Natural killer cell (primary cell): ENCODE data around the gene ZNF277. TPM values are rescaled to one million over a fixed set of nuclear protein-coding genes. Genes with fewer than 3 reads are reported as not detected.

Experiments
- ATAC-seq, 3 donors: fragments of 150-1000 bp in 2 of 3; fragments of 200-7000 bp in 1 of 3; cut with Tn5 transposase; 1 replicate in 1 of 3; 2 replicates in 2 of 3; pipeline ENCODE4 v1.10.0; 2021; ENCODE audit warnings: mild to moderate bottlenecking in 2 of 3, moderate library complexity in 2 of 3
- DNase-seq, 2 donors: peaks; one replicate each; pipeline versions ENCODE4 v3.0.0 to v3.0.0-alpha.2; 2013 to 2021; ENCODE audit warnings: mixed read lengths in 1 of 2
- H3K27ac ChIP-seq: one replicate; pipeline ENCODE4 v1.5.1; 2013; ENCODE audit warnings: mild to moderate bottlenecking, low read length
- H3K27me3 ChIP-seq: one replicate; pipeline ENCODE4 v1.6.1; 2013; ENCODE audit warnings: low read length; ENCODE audit not compliant: control insufficient read depth, insufficient read depth
- H3K36me3 ChIP-seq: one replicate; pipeline ENCODE4 v1.6.1; 2013; ENCODE audit warnings: low read length; ENCODE audit not compliant: control insufficient read depth, insufficient read depth
- H3K4me1 ChIP-seq: one replicate; pipeline ENCODE4 v1.6.1; 2013; ENCODE audit warnings: low read length; ENCODE audit not compliant: control insufficient read depth, insufficient read depth
- H3K4me3 ChIP-seq: one replicate; pipeline ENCODE4 v1.5.1; 2013; ENCODE audit warnings: low read length
- H3K9me3 ChIP-seq: one replicate; pipeline ENCODE4 v1.6.1; 2013; ENCODE audit warnings: low read length; ENCODE audit not compliant: control insufficient read depth, insufficient read depth
- H3K27ac Mint-ChIP-seq, 2 donors: one replicate each; pipeline ENCODE4 v1.8.0; 2022; ENCODE audit warnings: mild to moderate bottlenecking in 2 of 2, mixed read lengths in 2 of 2, moderate library complexity in 1 of 2
- H3K27me3 Mint-ChIP-seq, 2 donors: one replicate each; pipeline ENCODE4 v1.8.0; 2022; ENCODE audit warnings: low read depth in 2 of 2, mixed read lengths in 2 of 2
- H3K36me3 Mint-ChIP-seq: one replicate; pipeline ENCODE4 v1.8.0; 2022; ENCODE audit warnings: mixed read lengths
- H3K4me1 Mint-ChIP-seq, 2 donors: one replicate each; pipeline ENCODE4 v1.8.0; 2022; ENCODE audit warnings: mixed read lengths in 2 of 2
- H3K4me3 Mint-ChIP-seq: one replicate; pipeline ENCODE4 v1.8.0; 2022; ENCODE audit warnings: mild to moderate bottlenecking, moderate library complexity, mixed read lengths
- H3K9me3 Mint-ChIP-seq, 2 donors: one replicate each; pipeline ENCODE4 v1.8.0; 2022; ENCODE audit warnings: mixed read lengths in 2 of 2
- WGBS: methylation state at CpG from one replicate; pipeline ENCODE4 v1.1.7; 2013; ENCODE audit warnings: missing lambda C conversion rate; ENCODE audit not compliant: insufficient coverage; 5-methylcytosine and 5-hydroxymethylcytosine counted together
- intact Hi-C: fragments of 100-400 bp; cut with micrococcal nuclease; formaldehyde crosslinking; loops from one replicate; pipeline ENCODE4 v1.14.2; 2022
- total RNA-seq, 4 donors: library from RNA; stranded (reverse); fragments of 120-200 nt in 1 of 4; gene quantifications; one replicate each; pipeline versions ENCODE4 v1.2.3 to v1.2.4, GENCODE V29; 2013 to 2022
- TF ChIP-seq, protein P1 (sequence below): fragments of 200-600 bp; IDR thresholded peaks from one replicate; pipeline ENCODE4 v1.8.0; 2022; ENCODE audit warnings: antibody characterized with exemption

The ZNF277 gene
- total RNA-seq, 3 donors from 2014 or later (not counting 1 experiment from before 2014, with no cell fraction given), result 13.0 to 20.8 (median 16.7) TPM

GRCh38 chr7:112322070-112322469, 115.6 kb downstream of the ZNF277 start:
- no peak for ATAC-seq
- no peak overlapping the region for H3K27ac Mint-ChIP-seq

DNA sequence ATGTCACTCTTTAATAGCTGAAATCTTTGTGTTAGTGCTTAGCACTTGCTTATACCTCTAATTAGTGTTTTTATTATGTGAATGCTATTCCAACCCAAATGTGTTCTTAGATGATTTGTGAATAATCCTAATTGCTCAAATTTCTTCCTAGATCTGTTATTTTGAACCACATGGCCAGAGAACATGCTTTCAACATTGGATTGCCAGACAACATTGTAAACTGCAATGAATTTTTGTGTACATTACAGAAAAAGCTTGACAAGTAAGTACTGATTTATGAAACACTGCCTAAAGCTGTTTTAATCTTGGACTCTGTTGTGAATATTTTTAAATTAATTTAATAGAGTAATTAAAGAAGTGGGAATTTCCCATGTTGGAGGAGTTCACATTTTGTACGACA, 121.1 kb downstream of the ZNF277 start:
- Mint-ChIP-seq H3K4me3 (no peak overlapping the region), H3K9me3 (no peaks in the 10 kb centered on the region), H3K27me3 (no peaks in the 10 kb centered on the region), H3K27ac (no peak overlapping the region), H3K4me1 (peaks cover 0 to 5% of the 10 kb centered on the region in 2 donors), H3K36me3 (no peaks in the 10 kb centered on the region)
- Histone ChIP-seq H3K9me3 (no peaks in the 10 kb centered on the region), H3K27me3 (no peaks in the 10 kb centered on the region), H3K4me1 (no peaks in the 10 kb centered on the region), H3K4me3 (no peak overlapping the region), H3K36me3 (peaks cover 13% of the 10 kb centered on the region), H3K27ac (no peak overlapping the region)
- no peak for ATAC-seq
- WGBS, result no CpG with 5 or more reads among the region's 1 CpG
- intact Hi-C loops, result no loop called here
- DNase-seq, result no peak
- TF ChIP-seq, protein P1, sequence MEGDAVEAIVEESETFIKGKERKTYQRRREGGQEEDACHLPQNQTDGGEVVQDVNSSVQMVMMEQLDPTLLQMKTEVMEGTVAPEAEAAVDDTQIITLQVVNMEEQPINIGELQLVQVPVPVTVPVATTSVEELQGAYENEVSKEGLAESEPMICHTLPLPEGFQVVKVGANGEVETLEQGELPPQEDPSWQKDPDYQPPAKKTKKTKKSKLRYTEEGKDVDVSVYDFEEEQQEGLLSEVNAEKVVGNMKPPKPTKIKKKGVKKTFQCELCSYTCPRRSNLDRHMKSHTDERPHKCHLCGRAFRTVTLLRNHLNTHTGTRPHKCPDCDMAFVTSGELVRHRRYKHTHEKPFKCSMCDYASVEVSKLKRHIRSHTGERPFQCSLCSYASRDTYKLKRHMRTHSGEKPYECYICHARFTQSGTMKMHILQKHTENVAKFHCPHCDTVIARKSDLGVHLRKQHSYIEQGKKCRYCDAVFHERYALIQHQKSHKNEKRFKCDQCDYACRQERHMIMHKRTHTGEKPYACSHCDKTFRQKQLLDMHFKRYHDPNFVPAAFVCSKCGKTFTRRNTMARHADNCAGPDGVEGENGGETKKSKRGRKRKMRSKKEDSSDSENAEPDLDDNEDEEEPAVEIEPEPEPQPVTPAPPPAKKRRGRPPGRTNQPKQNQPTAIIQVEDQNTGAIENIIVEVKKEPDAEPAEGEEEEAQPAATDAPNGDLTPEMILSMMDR, result no peak

More at GRCh38 chr7:112322070-112322469, 115.6 kb downstream of the ZNF277 start:
- Histone ChIP-seq H3K27ac (no peak overlapping the region), H3K4me1 (no peaks in the 10 kb centered on the region), H3K27me3 (no peaks in the 10 kb centered on the region), H3K36me3 (peaks cover 25% of the 10 kb centered on the region), H3K9me3 (no peaks in the 10 kb centered on the region), H3K4me3 (no peak overlapping the region)
- Mint-ChIP-seq H3K36me3 (peaks cover 17% of the 10 kb centered on the region), H3K4me3 (no peak overlapping the region), H3K9me3 (peaks cover 0 to 7% of the 10 kb centered on the region in 2 donors), H3K4me1 (peaks cover 0 to 5% of the 10 kb centered on the region in 2 donors), H3K27me3 (no peaks in the 10 kb centered on the region)
- TF ChIP-seq, protein P1, result no peak
- intact Hi-C loops, result no loop called here
- no peak for DNase-seq
- WGBS, result no CpG with 5 or more reads among the region's 1 CpG

- WGBS, result 73% methylated on average over 1 of the region's 1 CpG
- H3K9me3 ChIP-seq, result no peaks in the 10 kb centered on the region
- ATAC-seq, result no peak
- no peak overlapping the region for H3K4me3 Mint-ChIP-seq
- no peaks in the 10 kb centered on the region for H3K27me3 Mint-ChIP-seq
- no peaks in the 10 kb centered on the region for H3K4me1 ChIP-seq
- H3K36me3 Mint-ChIP-seq, result peaks cover 6% of the 10 kb centered on the region
- no peak overlapping the region for H3K27ac ChIP-seq
- no peaks in the 10 kb centered on the region for H3K27me3 ChIP-seq
- no peak for DNase-seq
- H3K36me3 ChIP-seq, result peaks cover 7% of the 10 kb centered on the region
- peaks cover 0 to 3% of the 10 kb centered on the region in 2 donors for H3K4me1 Mint-ChIP-seq
- TF ChIP-seq, protein P1, result no peak
- intact Hi-C loops, result no loop called here
- H3K4me3 ChIP-seq, result no peak overlapping the region
- no peaks in the 10 kb centered on the region for H3K9me3 Mint-ChIP-seq
- no peak overlapping the region for H3K27ac Mint-ChIP-seq
These were observed 125.0 kb downstream of the ZNF277 start for GRCh38 chr7:112331492-112331891.

DNA sequence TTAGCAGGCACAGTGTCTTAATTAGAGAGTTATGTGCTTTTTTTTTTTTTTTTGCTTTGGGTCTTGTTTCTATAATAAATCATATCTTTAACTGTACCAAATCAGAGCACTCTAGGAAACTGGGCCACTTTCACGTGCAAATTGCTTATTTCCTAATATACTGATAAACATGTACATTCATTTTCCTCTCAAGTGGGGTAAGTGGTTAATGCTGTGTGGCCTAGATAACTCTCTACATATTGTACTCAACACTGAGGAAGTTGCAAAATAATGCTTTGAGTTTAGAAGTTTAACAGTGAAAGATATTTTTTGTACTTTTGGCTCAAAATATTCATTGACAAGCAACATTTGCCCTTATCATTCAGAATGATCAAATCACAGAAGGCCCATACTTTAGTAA, 127.9 kb downstream of the ZNF277 start:
- H3K27ac ChIP-seq, result no peak overlapping the region
- peaks cover 19% of the 10 kb centered on the region for H3K36me3 ChIP-seq
- Mint-ChIP-seq H3K4me3 (no peak overlapping the region), H3K4me1 (peaks cover 0 to 3% of the 10 kb centered on the region in 2 donors), H3K27me3 (no peaks in the 10 kb centered on the region), H3K36me3 (peaks cover 22% of the 10 kb centered on the region), H3K27ac (no peak overlapping the region), H3K9me3 (no peaks in the 10 kb centered on the region)
- DNase-seq, result no peak
- no CpG with 5 or more reads among the region's 1 CpG for WGBS
- TF ChIP-seq, protein P1, result no peak
- H3K4me1 ChIP-seq, result no peaks in the 10 kb centered on the region
- no peak for ATAC-seq
- H3K4me3 ChIP-seq, result no peak overlapping the region
- no peaks in the 10 kb centered on the region for H3K9me3 ChIP-seq
- no peaks in the 10 kb centered on the region for H3K27me3 ChIP-seq
- intact Hi-C loops, result no loop called here
